Measurements from ENCODE around the gene KLF13.

GRCh38 chr15:31280831-31281216 is 45.8 kb upstream of the KLF13 start:
- TF ChIP-seq, protein P1, sequence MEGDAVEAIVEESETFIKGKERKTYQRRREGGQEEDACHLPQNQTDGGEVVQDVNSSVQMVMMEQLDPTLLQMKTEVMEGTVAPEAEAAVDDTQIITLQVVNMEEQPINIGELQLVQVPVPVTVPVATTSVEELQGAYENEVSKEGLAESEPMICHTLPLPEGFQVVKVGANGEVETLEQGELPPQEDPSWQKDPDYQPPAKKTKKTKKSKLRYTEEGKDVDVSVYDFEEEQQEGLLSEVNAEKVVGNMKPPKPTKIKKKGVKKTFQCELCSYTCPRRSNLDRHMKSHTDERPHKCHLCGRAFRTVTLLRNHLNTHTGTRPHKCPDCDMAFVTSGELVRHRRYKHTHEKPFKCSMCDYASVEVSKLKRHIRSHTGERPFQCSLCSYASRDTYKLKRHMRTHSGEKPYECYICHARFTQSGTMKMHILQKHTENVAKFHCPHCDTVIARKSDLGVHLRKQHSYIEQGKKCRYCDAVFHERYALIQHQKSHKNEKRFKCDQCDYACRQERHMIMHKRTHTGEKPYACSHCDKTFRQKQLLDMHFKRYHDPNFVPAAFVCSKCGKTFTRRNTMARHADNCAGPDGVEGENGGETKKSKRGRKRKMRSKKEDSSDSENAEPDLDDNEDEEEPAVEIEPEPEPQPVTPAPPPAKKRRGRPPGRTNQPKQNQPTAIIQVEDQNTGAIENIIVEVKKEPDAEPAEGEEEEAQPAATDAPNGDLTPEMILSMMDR (conservative IDR thresholded peaks at IDR 0.05 in 1 of 2, IDR thresholded peaks at IDR 0.05 in 1 of 2; ENCODE audit: low read depth in 1 of 2, low read length in 2 of 2) = no peak
- TF ChIP-seq EZH2 (IDR thresholded peaks at IDR 0.05; ENCODE audit: low read length, missing control alignments) = no peak
